GM21529 (cell line): ENCODE measurements around the gene ARHGAP9.
"Not testable (repeated sequence)": the region's sequence is repeated elsewhere in the genome, so short reads cannot be mapped to it uniquely, and the experiment has no call there.

Experiments used
- ATAC-seq: cut with Tn5 transposase; IDR thresholded peaks from one replicate; pipeline ENCODE4 v1.9.1; 2021; ENCODE audit not compliant: unreplicated experiment

The ARHGAP9 gene

DNA sequence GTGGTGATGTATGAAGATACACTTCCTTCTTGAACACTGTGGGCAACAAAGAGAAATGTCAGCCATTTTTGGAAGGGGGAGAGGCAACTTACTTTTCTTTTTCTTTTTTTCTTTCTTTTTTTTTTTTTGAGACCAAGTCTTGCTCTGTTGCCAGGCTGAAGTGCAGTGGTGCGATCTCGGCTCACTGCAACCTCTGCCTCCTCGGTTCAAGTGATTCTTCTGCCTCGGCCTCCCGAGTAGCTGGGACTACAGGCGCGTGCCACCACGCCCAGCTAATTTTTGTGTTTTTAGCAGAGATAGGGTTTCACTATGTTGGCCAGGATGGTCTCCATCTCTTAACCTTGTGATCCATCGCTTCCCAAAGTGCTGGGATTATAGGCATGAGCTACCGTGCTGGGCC, 38.1 kb upstream of the ARHGAP9 start:
- ATAC-seq: not testable (repeated sequence)

DNA sequence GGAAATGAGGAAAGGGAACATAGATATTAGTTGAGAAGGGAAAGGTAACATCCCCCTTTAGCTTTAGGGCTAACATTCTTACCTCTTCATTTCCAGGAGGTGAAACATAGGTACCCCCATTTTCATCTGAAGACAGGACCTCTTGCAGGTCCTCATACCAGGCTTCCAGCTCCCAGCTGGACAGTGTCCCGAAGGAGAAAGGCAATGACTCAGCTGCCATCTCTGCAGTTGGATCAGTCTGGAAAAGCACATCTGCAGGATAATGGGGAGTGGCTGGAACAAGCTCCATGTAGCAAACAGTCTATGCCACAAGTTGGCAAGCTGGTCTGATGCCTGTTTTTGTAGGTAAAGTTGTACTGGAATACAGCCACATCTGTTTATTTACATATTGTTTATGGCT, 37.5 kb upstream of the ARHGAP9 start:
- no peak for ATAC-seq

DNA sequence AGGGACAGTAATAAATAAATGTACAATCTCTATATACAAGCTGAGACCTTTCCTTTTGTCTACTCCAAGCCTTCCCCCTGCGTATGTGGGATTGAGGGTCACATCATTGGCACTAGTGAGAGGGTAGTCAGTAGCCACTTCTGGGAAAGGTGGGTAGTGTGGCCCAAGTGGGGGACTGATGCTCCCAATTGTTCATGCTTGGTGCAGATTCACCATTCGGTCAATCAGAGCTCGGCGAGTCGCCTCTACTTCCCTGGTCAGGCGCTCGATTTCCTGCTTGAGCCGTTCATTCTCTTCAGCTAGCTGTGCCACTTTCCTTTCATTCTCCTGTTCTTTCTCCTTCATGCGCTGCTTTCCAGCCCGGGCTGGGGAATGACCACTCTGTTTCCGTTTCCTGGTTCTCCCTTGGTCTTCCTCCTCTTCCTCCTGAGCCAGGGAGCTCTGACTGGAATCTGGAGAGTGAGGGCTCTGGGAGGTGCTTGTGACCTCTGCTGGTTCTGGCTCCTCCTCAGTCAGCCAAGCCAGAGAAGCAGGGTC, 37.0 kb upstream of the ARHGAP9 start:
- no peak for ATAC-seq

DNA sequence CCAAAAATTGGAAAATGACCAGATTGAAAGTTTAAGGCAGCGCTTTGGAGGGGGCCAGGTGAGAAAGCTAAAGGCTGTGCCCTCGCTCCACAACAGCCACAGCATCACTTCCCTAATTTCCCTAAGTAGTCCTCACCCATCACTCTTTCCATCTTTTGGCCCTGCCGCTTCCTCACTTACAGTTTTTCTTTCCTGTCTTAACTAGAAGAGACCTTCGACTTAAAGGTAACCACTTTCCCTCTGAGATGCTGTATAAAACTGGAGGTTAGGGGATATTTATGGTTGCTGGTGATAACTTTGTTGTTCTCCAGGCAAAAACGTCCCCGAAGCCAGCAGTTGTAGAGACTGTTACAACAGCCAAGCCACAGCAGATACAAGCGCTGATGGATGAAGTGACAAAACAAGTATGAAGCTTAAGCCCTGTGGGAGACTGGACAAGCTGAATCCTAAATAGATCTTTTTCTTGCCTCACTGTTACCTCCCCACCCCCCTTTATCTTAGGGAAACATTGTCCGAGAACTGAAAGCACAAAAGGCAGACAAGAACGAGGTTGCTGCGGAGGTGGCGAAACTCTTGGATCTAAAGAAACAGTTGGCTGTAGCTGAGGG, 36.4 kb upstream of the ARHGAP9 start:
- no peak for ATAC-seq

DNA sequence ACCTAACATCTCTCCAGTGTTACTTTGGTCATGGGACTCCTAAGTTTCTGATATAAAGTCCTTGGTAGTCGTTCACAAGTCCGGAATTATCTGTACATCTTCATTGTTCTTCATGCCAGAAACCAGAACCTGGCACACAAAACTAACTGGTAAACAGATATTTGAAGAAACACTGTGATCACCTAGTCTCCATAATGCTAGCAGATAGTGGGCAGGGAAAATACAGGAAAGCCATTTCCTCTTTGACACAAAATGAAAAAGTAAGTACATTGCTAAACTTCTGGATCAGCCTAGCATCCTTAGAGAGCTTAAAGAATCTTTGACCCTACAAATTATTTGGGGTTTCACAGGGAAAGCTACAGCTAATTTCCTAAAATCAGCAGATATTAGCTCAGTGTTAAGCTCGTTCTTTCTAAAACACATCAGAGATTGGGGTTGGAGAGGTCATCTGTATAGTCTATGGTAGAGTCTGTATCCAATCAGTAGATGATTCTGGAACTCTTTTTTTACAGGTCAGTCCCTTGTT, 35.8 kb upstream of the ARHGAP9 start:
- ATAC-seq: no peak

DNA sequence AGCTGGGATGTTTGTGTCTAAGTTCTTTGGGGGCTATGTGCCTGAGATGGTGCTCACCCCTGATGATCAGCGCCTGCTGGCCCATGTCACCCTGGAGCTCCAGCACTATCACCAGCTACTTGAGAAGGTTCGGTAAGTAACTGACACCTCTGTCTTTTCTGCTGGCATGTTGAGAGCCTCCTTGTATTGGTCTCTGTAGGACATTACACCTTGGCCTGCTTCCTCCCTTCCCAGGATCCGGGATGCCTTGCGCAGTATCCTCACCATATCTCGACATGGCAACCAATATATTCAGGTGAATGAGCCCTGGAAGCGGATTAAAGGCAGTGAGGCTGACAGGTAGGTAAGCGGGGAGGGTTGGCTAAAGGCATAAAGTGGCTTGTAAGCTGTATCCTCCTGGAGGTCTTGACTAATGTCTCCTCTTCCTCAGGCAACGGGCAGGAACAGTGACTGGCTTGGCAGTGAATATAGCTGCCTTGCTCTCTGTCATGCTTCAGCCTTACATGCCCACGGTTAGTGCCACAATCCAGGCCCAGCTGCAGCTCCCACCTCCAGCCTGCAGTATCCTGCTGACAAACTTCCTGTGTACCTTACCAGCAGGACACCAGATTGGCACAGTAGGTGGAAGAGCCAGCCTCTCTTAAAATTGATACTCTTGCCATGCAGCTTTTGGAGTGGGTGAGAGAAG, 35.2 kb upstream of the ARHGAP9 start:
- ATAC-seq: no peak

DNA sequence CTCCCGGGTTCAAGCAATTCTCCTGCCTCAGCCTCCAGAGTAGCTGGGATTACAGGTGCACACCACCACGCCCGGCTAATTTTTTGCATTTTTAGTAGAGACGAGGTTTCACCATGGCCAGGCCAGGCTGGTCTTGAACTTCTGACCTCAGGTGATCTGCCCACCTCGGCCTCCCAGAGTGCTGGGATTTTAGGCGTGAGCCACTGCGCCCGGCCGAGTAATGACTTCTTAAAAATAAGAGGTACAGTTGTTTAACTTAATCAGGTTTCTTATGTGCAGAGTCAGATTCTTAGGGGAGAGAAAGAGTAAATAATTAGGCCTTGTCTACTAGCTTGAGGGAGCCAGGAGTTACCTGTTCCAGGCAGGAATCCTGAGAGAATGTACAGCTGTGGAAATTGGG, 34.6 kb upstream of the ARHGAP9 start:
- not testable (repeated sequence) for ATAC-seq

DNA sequence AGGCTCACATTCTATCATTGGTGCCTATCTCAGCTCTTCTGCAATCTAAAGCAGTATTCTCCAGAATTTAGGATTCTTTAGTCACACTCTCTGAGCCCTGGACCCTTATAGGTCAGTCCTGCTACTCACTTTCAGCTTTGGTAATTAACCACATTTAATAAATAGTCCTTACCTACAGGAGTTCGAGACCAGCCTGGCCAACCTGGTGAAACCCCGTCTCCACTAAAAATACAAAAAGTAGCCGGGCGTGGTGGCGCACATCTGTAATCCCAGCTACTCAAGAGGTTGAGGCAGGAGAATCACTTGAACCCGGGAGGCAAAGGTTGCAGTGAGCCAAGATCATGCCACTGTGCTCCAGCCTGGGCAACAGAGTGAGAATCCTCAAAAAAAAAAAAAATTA, 34.0 kb upstream of the ARHGAP9 start:
- not testable (repeated sequence) for ATAC-seq

DNA sequence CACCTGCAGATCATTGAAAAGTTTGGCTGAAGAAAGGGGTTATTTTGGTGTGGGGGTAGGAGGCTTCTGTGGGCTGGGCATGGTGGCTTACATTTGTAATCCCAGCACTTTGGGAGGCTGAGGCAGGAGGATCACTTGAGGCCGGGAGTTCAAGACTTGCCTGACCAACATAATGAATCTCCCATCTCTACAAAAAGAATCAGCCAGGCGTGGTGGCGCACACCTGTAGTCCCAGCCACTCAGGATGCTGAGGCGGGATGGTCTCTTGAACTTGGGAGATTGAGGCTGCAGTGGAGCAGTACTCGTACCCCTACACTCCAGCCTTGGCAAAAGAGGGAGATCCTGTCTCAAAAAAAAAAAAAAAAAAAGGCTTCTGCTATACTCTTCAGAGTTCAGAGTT, 33.6 kb upstream of the ARHGAP9 start:
- ATAC-seq: no peak

DNA sequence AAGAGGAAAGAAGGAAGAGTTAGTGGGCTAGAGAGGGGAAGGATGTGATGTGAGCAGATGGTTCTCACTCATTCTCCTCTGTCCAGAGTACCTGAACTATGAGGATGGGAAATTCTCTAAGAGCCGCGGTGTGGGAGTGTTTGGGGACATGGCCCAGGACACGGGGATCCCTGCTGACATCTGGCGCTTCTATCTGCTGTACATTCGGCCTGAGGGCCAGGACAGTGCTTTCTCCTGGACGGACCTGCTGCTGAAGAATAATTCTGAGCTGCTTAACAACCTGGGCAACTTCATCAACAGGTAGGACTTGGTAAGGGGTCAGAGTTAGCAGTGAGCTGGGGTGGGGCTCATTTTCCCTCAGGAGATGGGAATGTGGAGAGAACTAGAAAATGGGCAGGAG, 33.0 kb upstream of the ARHGAP9 start:
- ATAC-seq: no peak

DNA sequence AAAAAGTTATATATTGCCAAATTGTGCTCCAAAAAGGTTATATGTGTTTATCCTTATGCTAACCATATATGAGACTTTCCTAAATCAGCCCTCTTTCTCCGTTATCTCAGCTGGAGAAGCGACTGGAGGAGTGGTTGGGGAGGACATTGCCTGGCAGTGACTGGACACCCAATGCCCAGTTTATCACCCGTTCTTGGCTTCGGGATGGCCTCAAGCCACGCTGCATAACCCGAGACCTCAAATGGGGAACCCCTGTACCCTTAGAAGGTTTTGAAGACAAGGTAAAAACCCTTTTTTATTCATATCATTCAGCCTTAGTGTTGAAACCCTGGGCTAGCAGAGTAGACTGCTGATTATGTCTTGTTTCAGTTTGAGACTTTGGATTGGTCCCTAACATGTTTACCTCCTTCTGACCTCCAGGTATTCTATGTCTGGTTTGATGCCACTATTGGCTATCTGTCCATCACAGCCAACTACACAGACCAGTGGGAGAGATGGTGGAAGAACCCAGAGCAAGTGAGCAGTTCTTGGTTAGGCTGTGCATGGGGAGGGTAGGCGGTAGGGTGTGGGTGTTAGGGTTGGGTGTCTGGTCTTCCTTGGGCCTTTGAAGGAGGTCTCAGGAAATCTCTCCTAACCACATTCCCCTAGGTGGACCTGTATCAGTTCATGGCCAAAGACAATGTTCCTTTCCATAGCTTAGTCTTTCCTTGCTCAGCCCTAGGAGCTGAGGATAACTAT, 32.1 kb upstream of the ARHGAP9 start:
- no peak for ATAC-seq

DNA sequence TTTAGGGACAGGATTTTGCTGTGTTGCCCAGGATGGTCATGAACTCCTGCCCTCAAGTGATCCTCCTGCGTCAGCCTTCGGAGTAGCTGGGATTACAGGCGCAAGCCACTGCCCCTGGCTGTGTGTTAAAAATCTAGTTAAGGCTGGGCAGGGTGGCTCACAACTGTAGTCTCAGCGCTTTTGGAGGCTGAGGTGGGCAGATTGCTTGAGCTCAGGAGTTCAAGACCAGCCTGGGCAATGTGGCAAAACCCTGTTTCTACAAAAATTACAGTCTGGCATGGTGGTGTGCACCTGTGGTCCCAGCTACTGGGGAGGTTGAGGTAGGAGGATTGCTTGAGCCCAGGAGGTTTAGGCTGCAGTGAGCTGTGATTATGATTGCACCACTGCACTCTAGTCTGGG, 31.5 kb upstream of the ARHGAP9 start:
- no peak for ATAC-seq

DNA sequence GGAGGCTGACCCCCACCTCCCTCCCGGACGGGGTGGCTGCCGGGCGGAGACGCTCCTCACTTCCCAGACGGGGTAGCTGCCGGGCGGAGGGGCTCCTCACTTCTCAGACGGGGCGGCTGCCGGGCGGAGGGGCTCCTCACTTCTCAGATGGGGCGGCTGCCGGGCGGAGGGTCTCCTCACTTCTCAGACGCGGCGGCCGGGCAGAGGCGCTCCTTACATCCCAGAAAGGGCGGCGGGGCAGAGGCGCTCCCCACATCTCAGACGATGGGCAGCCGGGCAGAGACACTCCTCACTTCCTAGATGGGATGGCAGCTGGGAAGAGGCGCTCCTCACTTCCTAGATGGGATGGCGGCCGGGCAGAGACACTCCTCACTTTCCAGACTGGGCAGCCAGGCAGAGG, 28.1 kb upstream of the ARHGAP9 start:
- ATAC-seq: not testable (repeated sequence)

DNA sequence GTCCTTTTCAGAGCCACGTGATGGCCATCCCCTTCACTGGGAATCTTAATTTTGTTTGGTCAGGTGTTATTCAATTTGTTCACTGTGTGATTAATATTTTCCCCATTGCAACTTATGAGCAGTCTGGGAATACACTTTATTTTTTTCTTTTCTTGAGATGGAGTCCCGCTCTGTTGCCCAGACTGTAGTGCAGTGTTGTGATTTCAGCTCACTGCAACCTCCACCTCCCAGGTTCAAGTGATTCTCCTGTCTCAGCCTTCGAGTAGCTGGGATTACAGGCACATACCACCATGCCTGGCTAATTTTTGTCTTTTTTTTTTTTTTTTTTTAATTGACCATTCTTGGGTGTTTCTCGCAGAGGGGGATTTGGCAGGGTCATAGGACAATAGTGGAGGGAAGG, 26.9 kb upstream of the ARHGAP9 start:
- not testable (repeated sequence) for ATAC-seq

DNA sequence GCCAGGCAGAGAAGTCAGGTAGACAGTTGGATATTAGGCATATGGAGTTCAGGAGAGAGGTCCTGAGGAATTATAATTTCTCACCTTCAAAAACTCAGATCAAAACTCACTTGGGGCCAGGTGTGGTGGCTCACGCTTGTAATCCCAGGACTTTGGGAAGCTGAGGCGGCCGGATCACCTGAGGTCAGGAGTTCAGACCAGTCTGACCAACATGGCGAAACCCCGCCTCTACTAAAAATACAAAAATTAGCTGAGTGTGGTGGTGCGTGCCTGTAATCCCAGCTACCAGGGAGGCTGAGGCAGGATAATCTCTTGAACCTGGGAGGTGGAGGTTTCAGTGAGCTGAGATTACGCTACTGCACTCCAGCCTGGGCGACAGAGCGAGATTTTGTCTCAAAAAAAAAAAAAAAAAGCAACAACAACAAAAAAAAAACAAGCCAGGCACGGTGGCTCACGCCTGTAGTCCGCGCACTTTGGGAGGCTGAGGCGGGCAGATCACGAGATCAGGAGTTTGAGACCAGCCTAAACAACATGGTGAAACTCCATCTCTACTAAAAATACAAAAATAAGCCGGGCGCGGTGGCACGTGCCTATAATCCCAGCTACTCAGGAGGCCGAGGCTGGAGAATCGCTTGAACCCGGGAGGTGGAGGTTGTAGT, 22.8 kb upstream of the ARHGAP9 start:
- not testable (repeated sequence) for ATAC-seq

DNA sequence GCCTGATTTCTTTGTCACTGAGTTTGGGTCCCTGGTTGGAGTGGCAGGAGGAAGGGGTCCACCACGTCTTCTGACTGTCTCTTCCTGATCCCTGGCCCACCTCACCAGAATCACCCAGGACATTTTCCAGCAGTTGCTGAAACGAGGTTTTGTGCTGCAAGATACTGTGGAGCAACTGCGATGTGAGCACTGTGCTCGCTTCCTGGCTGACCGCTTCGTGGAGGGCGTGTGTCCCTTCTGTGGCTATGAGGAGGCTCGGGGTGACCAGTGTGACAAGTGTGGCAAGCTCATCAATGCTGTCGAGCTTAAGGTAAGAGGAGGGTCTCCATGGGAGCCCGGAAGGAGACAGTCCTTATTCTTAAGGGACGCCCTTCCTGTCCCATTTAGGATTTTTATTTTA, 20.5 kb upstream of the ARHGAP9 start:
- no peak for ATAC-seq

DNA sequence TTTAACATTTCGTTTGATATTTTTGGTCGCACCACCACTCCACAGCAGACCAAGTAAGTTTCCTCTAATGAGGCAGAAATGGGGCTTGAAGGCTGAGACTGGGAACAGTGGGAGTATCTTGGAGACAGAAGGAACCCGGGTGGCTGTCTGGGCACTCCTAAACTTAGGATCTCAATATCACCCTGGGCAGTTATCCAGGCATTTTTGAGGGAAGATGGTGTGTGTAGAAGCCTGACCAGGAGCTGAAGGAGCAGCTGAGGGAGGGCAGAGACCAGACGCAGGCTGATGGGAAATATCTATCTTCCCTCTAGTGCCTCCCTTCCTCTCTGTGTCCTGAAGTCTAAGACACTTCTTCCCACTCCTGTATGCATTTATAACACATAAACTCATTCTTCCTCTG, 18.9 kb upstream of the ARHGAP9 start:
- ATAC-seq: no peak

DNA sequence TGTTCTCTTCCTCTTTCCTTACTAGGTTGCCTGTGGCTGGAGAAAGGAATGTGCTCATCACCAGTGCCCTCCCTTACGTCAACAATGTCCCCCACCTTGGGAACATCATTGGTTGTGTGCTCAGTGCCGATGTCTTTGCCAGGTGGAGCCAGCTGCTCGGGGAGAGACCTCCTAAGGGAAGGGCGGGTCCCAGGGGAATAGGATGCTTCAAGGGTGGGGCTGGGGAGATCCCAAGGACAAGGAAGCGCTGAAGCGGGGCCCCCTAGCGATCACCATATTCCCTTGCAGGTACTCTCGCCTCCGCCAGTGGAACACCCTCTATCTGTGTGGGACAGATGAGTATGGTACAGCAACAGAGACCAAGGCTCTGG, 18.5 kb upstream of the ARHGAP9 start:
- no peak for ATAC-seq

DNA sequence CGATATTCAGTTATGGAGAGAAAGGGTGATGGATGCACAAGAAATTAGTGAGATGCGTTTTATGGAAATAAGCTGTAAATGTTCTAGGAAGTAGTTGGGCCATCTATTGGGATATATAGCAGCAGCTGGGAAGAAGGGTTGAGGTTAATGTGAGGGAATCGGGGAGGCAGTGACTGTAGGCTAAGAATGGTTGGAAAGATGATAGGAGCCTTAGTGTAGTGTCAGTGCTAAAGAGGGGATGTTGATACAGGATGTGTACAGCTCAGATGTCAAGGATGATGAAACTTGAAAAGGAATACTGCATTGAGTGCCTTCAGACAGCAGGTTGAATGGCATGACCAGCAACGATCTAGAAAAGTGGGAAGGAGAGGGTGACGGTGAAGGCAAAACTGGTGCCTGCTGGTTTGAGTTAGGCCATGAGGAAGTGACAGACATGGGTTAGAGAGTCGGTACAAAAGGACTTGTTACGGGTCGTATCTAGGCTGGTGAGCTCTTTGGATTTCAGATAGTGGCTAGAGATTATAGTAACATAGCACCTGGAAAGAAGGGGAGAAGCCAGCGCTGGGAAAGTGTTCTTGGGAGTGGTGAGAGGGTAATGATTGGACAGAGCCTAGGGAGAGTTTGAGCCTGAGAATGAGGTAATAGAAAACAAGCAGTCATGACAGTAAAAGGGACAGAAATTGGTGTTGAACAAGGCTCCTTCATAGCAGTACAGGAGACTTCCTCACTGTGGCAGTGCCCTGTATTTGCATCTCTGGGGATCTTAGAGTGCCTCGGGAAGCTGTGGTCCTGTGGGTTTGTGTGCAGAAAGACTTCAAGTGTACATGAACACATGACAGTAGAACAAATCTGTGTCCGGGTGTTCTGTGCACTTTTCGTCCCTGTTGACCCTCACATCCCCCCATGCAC, 17.8 kb upstream of the ARHGAP9 start:
- ATAC-seq: no peak

DNA sequence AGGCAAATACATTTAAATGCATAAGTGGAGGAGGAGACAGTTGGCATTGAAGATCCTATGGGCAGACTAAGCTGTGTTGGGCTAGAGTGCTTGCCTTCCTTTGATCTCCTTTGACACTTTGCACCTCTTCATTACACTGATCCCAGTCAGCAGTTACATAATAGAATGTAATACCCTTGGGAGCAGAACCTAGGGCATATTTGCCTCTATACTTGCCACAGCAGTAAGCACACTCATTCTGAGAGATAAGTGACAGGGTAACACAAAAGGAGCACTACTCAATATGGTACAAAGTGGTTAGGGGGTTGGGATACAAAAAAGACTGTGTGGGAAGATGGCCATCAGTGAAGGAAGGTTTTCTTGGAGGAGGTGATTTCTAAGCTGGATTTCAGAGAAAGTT, 17.2 kb upstream of the ARHGAP9 start:
- ATAC-seq: no peak
